Karpas-422 (cell line): ENCODE measurements around the gene DCLRE1A. TPM values are rescaled to one million over a fixed set of nuclear protein-coding genes. Genes with fewer than 3 reads are reported as not detected.

Source experiments
- DNase-seq: peaks from one replicate; pipeline ENCODE4 v3.0.0-alpha.2; 2015
- H2AFZ ChIP-seq: fragments of 200-600 bp; sonication (generic); 2 replicates; pipeline ENCODE4 v1.6.1; 2014; ENCODE audit warnings: antibody characterized with exemption, low read length, mixed read lengths
- H3K27ac ChIP-seq: fragments of 200-600 bp; sonication (generic); 2 replicates; pipeline ENCODE4 v1.5.1; 2014; ENCODE audit warnings: mild to moderate bottlenecking, low read length, moderate library complexity
- H3K27me3 ChIP-seq: fragments of 200-600 bp; sonication (generic); 2 replicates; pipeline ENCODE4 v1.6.1; 2014; ENCODE audit warnings: low read length, mixed read lengths
- H3K36me3 ChIP-seq: fragments of 200-600 bp; sonication (generic); 2 replicates; pipeline ENCODE4 v1.6.1; 2014; ENCODE audit warnings: low read length, mixed read lengths; ENCODE audit not compliant: insufficient read depth
- H3K4me1 ChIP-seq: fragments of 200-600 bp; sonication (generic); 2 replicates; pipeline ENCODE4 v1.6.1; 2014; ENCODE audit warnings: mild to moderate bottlenecking, low read length, mixed read lengths
- H3K4me2 ChIP-seq: fragments of 200-600 bp; sonication (generic); 2 replicates; pipeline ENCODE4 v1.6.1; 2014; ENCODE audit warnings: low read length, low read depth, mild to moderate bottlenecking; ENCODE audit not compliant: poor library complexity, severe bottlenecking
- H3K4me3 ChIP-seq: fragments of 200-600 bp; sonication (generic); 2 replicates; pipeline ENCODE4 v1.5.1; 2014; ENCODE audit warnings: mild to moderate bottlenecking, antibody characterized with exemption, low read length, mixed read lengths
- H3K79me2 ChIP-seq: fragments of 200-600 bp; sonication (generic); 2 replicates; pipeline ENCODE4 v1.6.1; 2014; ENCODE audit warnings: mild to moderate bottlenecking, low read length, mixed read lengths
- H3K9ac ChIP-seq: fragments of 200-600 bp; sonication (generic); 2 replicates; pipeline ENCODE4 v1.6.0; 2014; ENCODE audit warnings: low read length
- H3K9me2 ChIP-seq: fragments of 200-600 bp; sonication (generic), shearing (Covaris generic); replicated peaks from 2 replicates; pipeline ENCODE4 v1.6.0; 2014; ENCODE audit warnings: mild to moderate bottlenecking, low read length, moderate library complexity; ENCODE audit not compliant: insufficient read depth
- H3K9me3 ChIP-seq: fragments of 300-700, 200-600 bp; sonication (generic); 2 replicates; pipeline ENCODE4 v1.6.1; 2014; ENCODE audit warnings: low read length, mixed read lengths
- H4K20me1 ChIP-seq: fragments of 200-600 bp; sonication (generic); 2 replicates; pipeline ENCODE4 v1.6.1; 2014; ENCODE audit warnings: mild to moderate bottlenecking, antibody characterized with exemption, low read length, low read depth; ENCODE audit not compliant: insufficient read depth
- total RNA-seq: library from RNA; depleted of rRNA; stranded (reverse); fragments of >200 nt; shearing (Covaris generic); gene quantifications from 2 replicates; pipeline ENCODE4 v1.2.3, GENCODE V29; 2014; ENCODE audit warnings: low replicate concordance; rRNA removed

Gene DCLRE1A
- 5.7 and 11.4 TPM in 2 replicates for total RNA-seq

- Histone ChIP-seq H3K27ac (peak within 1 kb of the TSS; percentile 85), H3K9ac (peak within 1 kb of the TSS; percentile 92), H3K79me2 (peaks cover 50% of the 10 kb centered on the region), H3K4me1 (peaks cover 60% of the 10 kb centered on the region), H3K9me3 (no peaks in the 10 kb centered on the region), H3K4me2 (peak within 1 kb of the TSS; percentile 93), H3K4me3 (peak within 1 kb of the TSS; percentile 87), H4K20me1 (no peaks in the 10 kb centered on the region), H3K36me3 (peaks cover 9% of the 10 kb centered on the region), H3K9me2 (no peaks in the 10 kb centered on the region), H2AFZ (peak within 1 kb of the TSS; percentile 96), H3K27me3 (no peaks in the 10 kb centered on the region)
- DNase-seq, result peak; percentile 93
Observed at GRCh38 chr10:113854013-113854760, at the start of gene DCLRE1A, which contains the start of gene NHLRC2. DCLRE1A (minus strand) TSS chr10:113854082; CDS start chr10:113853182, 900 bp downstream. NHLRC2 (plus strand) TSS chr10:113854661; CDS start chr10:113854873, 212 bp downstream.

GRCh38 chr10:113899952-113900598 lies 46.2 kb upstream of the DCLRE1A start:
- no peak overlapping the region for H3K27ac ChIP-seq
- DNase-seq, result no peak
- H3K9ac ChIP-seq, result no peak overlapping the region
- no peak overlapping the region for H2AFZ ChIP-seq
- no peaks in the 10 kb centered on the region for H3K27me3 ChIP-seq
- peaks cover 9% of the 10 kb centered on the region; the same call in 1 of the 2 replicates for H3K79me2 ChIP-seq
- no peak overlapping the region for H3K4me2 ChIP-seq
- no peaks in the 10 kb centered on the region for H3K9me2 ChIP-seq
- no peaks in the 10 kb centered on the region for H4K20me1 ChIP-seq
- H3K36me3 ChIP-seq, result peaks cover 19% of the 10 kb centered on the region
- no peaks in the 10 kb centered on the region for H3K9me3 ChIP-seq
- H3K4me1 ChIP-seq, result no peaks in the 10 kb centered on the region
- H3K4me3 ChIP-seq, result no peak overlapping the region

- no peak for DNase-seq
- Histone ChIP-seq H3K36me3 (peaks cover 15% of the 10 kb centered on the region), H4K20me1 (no peaks in the 10 kb centered on the region), H3K9ac (no peak overlapping the region), H3K27ac (no peak overlapping the region), H3K9me3 (no peaks in the 10 kb centered on the region), H2AFZ (no peak overlapping the region), H3K27me3 (no peaks in the 10 kb centered on the region), H3K4me2 (no peak overlapping the region), H3K4me3 (no peak overlapping the region), H3K4me1 (peaks cover 6% of the 10 kb centered on the region), H3K79me2 (peaks cover 25% of the 10 kb centered on the region), H3K9me2 (no peaks in the 10 kb centered on the region)
Observed at GRCh38 chr10:113897693-113898618, 44.1 kb upstream of the DCLRE1A start.

- Histone ChIP-seq H4K20me1 (no peaks in the 10 kb centered on the region), H3K4me1 (peaks cover 6% of the 10 kb centered on the region), H2AFZ (no peak overlapping the region), H3K27me3 (no peaks in the 10 kb centered on the region), H3K27ac (no peak overlapping the region), H3K9me2 (no peaks in the 10 kb centered on the region), H3K9me3 (no peaks in the 10 kb centered on the region), H3K4me3 (no peak overlapping the region), H3K9ac (no peak overlapping the region), H3K79me2 (peaks cover 42% of the 10 kb centered on the region), H3K4me2 (no peak overlapping the region), H3K36me3 (peaks cover 22% of the 10 kb centered on the region; the same call in 1 of the 2 replicates)
- no peak for DNase-seq
Observed at GRCh38 chr10:113895018-113895417, 41.1 kb upstream of the DCLRE1A start.

- no peaks in the 10 kb centered on the region for H3K9me3 ChIP-seq
- no peak overlapping the region for H3K4me3 ChIP-seq
- H3K4me1 ChIP-seq, result peaks cover 6% of the 10 kb centered on the region
- no peak overlapping the region for H3K9ac ChIP-seq
- H3K27ac ChIP-seq, result no peak overlapping the region
- peaks cover 45% of the 10 kb centered on the region for H3K79me2 ChIP-seq
- H3K4me2 ChIP-seq, result no peak overlapping the region
- peaks cover 25% of the 10 kb centered on the region; the same call in 1 of the 2 replicates for H3K36me3 ChIP-seq
- no peak overlapping the region for H2AFZ ChIP-seq
- H3K27me3 ChIP-seq, result no peaks in the 10 kb centered on the region
- no peaks in the 10 kb centered on the region for H4K20me1 ChIP-seq
- DNase-seq, result no peak
- H3K9me2 ChIP-seq, result no peaks in the 10 kb centered on the region
Observed at GRCh38 chr10:113894581-113894980, 40.7 kb upstream of the DCLRE1A start.

- Histone ChIP-seq H4K20me1 (no peaks in the 10 kb centered on the region), H3K27ac (no peak overlapping the region), H3K4me1 (peaks cover 6% of the 10 kb centered on the region), H3K79me2 (peaks cover 45% of the 10 kb centered on the region), H3K4me2 (no peak overlapping the region), H3K4me3 (no peak overlapping the region), H3K9ac (no peak overlapping the region), H3K9me3 (no peaks in the 10 kb centered on the region), H3K27me3 (no peaks in the 10 kb centered on the region), H3K9me2 (no peaks in the 10 kb centered on the region), H3K36me3 (peaks cover 27% of the 10 kb centered on the region; the same call in 1 of the 2 replicates), H2AFZ (no peak overlapping the region)
- DNase-seq, result no peak
Observed at GRCh38 chr10:113893570-113893969, 39.7 kb upstream of the DCLRE1A start.

- H3K79me2 ChIP-seq, result peaks cover 50% of the 10 kb centered on the region
- no peaks in the 10 kb centered on the region for H3K27me3 ChIP-seq
- H4K20me1 ChIP-seq, result no peaks in the 10 kb centered on the region
- H3K36me3 ChIP-seq, result peaks cover 31% of the 10 kb centered on the region
- H3K9me2 ChIP-seq, result no peaks in the 10 kb centered on the region
- no peak overlapping the region for H3K4me3 ChIP-seq
- peaks cover 6% of the 10 kb centered on the region for H3K4me1 ChIP-seq
- no peaks in the 10 kb centered on the region for H3K9me3 ChIP-seq
- no peak for DNase-seq
- no peak overlapping the region for H3K9ac ChIP-seq
- no peak overlapping the region for H3K27ac ChIP-seq
- H2AFZ ChIP-seq, result no peak overlapping the region
- no peak overlapping the region for H3K4me2 ChIP-seq
Observed at GRCh38 chr10:113891476-113891875, 37.6 kb upstream of the DCLRE1A start.
